Progenitor cell of endocrine pancreas (in vitro differentiated cells): ENCODE measurements around the gene APOL4. TPM values are rescaled to one million over a fixed set of nuclear protein-coding genes. Genes with fewer than 3 reads are reported as not detected.

ENCODE experiments used
- DNase-seq: peaks from one replicate; pipeline ENCODE4 v3.0.0; 2021; ENCODE audit warnings: low spot score; ENCODE audit not compliant: unreplicated experiment
- H3K27ac Mint-ChIP-seq: 2 replicates; pipeline ENCODE4 v1.8.0; 2021; ENCODE audit warnings: mild to moderate bottlenecking, moderate library complexity, mixed read lengths
- H3K27me3 Mint-ChIP-seq: 2 replicates; pipeline ENCODE4 v1.8.0; 2021; ENCODE audit warnings: mixed read lengths
- H3K36me3 Mint-ChIP-seq: 2 replicates; pipeline ENCODE4 v1.8.0; 2022; ENCODE audit warnings: mixed read lengths; ENCODE audit not compliant: insufficient read depth
- H3K4me1 Mint-ChIP-seq: 2 replicates; pipeline ENCODE4 v1.8.0; 2021; ENCODE audit warnings: low read depth, mixed read lengths
- H3K4me3 Mint-ChIP-seq: 2 replicates; pipeline ENCODE4 v1.8.0; 2021; ENCODE audit warnings: low read depth, mild to moderate bottlenecking, moderate library complexity, mixed read lengths
- H3K9me3 Mint-ChIP-seq: 2 replicates; pipeline ENCODE4 v1.8.0; 2021; ENCODE audit warnings: low read depth, mixed read lengths
- total RNA-seq: library from RNA; stranded (reverse); gene quantifications from 2 replicates; pipeline ENCODE4 v1.2.1, GENCODE V29; 2021
- TF ChIP-seq, protein P1 (sequence below): fragments of 200-600 bp; sonication (generic); IDR thresholded peaks from one replicate; pipeline ENCODE4 v1.5.0; 2021; ENCODE audit warnings: antibody characterized with exemption, mild to moderate bottlenecking; ENCODE audit not compliant: unreplicated experiment

Gene APOL4
- total RNA-seq, 1 donor from 2014 or later = not detected

DNA sequence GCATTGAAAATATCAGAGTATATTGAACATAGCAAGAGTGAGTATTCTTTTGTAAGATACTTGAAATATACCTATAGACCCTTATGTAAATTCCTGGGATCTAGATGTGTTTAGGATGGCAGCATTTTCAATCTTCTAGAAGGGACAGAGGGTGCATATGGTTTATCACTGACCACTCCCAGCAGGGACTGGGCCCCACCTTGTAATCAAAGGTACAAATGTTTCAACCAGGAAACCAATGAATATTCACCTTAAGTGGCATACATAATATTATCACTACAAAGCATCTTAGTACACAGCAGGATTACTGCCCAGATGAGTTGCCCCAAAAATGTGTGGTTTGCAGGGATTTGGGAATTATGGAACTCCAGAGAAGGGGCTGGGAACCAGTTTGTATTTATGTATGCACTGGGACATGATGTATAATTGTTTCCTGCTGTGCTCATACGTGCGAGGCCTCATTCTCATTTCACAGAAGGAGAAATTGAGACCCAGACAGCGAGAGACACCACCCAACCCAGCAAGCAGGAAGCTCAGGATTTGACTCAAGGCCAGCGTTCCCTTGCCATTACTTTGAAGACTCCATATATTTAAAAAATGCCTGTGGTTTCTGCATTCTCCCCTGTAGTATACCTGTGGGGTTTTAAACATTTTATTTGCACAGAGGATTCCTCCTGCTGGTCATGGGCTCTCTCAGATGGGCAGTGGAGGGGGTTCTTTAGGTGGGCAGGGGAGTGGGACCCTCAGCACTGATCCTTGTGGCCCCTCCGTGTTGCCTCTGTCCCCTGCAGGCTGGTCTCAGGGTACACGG, 5.2 kb downstream of the APOL4 start:
- Mint-ChIP-seq H3K9me3 (no peaks in the 10 kb centered on the region), H3K27me3 (no peaks in the 10 kb centered on the region), H3K36me3 (no peaks in the 10 kb centered on the region), H3K27ac (no peak overlapping the region), H3K4me1 (peaks cover 18% of the 10 kb centered on the region), H3K4me3 (no peak overlapping the region)
- DNase-seq = no peak
- TF ChIP-seq, protein P1, sequence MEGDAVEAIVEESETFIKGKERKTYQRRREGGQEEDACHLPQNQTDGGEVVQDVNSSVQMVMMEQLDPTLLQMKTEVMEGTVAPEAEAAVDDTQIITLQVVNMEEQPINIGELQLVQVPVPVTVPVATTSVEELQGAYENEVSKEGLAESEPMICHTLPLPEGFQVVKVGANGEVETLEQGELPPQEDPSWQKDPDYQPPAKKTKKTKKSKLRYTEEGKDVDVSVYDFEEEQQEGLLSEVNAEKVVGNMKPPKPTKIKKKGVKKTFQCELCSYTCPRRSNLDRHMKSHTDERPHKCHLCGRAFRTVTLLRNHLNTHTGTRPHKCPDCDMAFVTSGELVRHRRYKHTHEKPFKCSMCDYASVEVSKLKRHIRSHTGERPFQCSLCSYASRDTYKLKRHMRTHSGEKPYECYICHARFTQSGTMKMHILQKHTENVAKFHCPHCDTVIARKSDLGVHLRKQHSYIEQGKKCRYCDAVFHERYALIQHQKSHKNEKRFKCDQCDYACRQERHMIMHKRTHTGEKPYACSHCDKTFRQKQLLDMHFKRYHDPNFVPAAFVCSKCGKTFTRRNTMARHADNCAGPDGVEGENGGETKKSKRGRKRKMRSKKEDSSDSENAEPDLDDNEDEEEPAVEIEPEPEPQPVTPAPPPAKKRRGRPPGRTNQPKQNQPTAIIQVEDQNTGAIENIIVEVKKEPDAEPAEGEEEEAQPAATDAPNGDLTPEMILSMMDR = no peak

DNA sequence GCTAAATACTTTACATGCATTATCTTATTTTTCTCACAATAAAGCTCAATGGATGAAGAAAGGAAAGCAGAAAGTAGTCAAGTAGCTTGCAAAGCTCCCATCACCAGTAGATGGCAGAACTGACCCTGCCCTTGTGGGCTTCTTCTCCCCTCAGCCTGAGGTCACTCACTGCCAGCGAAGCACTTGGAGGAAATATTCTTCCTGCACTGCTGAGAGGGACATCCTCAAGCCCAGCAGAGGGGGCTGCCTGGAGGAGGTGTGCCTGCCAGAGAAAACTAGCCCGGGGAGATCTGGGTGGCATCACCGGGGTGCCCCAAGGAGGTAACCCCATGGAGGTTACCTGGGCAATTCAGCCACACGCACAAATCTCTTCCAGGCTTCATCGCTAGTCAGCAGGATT, 6.6 kb downstream of the APOL4 start:
- no peaks in the 10 kb centered on the region for H3K27me3 Mint-ChIP-seq
- H3K27ac Mint-ChIP-seq = no peak overlapping the region
- H3K4me1 Mint-ChIP-seq = peaks cover 18% of the 10 kb centered on the region
- no peaks in the 10 kb centered on the region for H3K36me3 Mint-ChIP-seq
- no peaks in the 10 kb centered on the region for H3K9me3 Mint-ChIP-seq
- H3K4me3 Mint-ChIP-seq = no peak overlapping the region
- TF ChIP-seq, protein P1 = peak; percentile 79
- peak; percentile 34 for DNase-seq

DNA sequence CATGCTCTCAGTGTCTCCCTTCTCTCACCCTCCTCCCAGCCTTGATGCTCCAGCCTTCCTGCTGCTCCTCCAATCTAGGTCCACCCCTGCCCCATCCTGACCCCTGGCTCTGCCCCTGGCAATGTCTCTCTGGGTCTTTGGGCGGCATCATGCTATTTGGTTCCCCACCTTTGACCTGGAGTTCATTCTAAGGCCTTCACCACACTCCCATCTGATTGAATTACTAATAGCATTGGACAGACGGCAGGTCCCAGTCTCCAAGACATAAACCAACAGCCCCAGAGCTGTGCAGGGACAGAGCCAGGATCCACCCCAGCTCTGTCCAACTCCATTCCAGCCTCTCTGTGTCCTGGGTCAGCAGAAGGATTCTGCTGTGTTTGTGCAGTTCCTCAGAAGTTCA, 7.2 kb downstream of the APOL4 start:
- Mint-ChIP-seq H3K4me1 (peaks cover 18% of the 10 kb centered on the region), H3K4me3 (no peak overlapping the region), H3K36me3 (no peaks in the 10 kb centered on the region), H3K9me3 (no peaks in the 10 kb centered on the region), H3K27me3 (no peaks in the 10 kb centered on the region), H3K27ac (no peak overlapping the region)
- DNase-seq = no peak
- TF ChIP-seq, protein P1 = no peak

DNA sequence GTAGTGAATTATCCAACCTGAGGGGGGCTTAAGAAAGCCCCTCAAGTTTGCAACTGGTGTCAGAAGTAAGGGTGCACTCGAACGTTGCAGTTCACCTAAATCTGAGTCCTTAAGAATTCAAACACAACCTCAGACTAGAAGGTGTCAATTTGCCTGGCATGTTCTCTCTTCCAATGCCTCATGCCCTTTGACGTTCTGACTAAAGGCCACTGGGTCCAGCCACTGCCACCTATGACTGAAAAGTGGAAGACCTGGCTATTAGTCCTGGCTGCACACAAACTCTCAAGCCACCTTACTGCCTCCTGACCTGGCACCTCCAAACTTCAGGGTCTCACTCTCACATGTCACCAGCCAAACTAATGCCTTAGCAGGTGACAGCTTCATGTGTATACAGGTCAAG, 8.0 kb downstream of the APOL4 start:
- H3K27me3 Mint-ChIP-seq = no peaks in the 10 kb centered on the region
- no peak overlapping the region for H3K27ac Mint-ChIP-seq
- no peaks in the 10 kb centered on the region for H3K36me3 Mint-ChIP-seq
- no peak for DNase-seq
- H3K4me3 Mint-ChIP-seq = no peak overlapping the region
- no peaks in the 10 kb centered on the region for H3K9me3 Mint-ChIP-seq
- H3K4me1 Mint-ChIP-seq = peaks cover 18% of the 10 kb centered on the region
- TF ChIP-seq, protein P1 = no peak

DNA sequence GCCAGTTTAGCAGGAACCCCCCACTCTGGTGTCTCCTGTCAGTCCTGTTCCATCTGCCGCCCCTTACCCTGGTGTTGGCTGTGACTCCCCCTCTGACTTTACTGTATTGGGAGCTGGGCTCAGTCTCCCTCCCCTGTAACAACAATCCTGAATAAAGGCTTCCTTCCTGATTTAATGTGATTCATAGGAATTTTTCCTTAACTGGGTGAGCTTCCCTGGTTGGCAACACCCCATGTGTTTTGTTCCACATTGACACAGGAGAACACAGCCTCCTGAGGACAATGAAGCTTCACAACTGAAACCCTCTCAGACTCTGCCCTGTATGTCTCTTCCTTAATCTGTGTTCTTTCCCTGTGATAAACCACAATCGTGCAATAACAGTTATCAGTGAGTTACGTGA, 8.4 kb downstream of the APOL4 start:
- Mint-ChIP-seq H3K4me1 (peaks cover 14% of the 10 kb centered on the region), H3K27ac (no peak overlapping the region), H3K9me3 (no peaks in the 10 kb centered on the region), H3K4me3 (no peak overlapping the region), H3K36me3 (no peaks in the 10 kb centered on the region), H3K27me3 (no peaks in the 10 kb centered on the region)
- TF ChIP-seq, protein P1 = no peak
- DNase-seq = no peak
